ENCODE measurements around the gene PLAAT5. TPM values are rescaled to one million over a fixed set of nuclear protein-coding genes. Genes with fewer than 3 reads are reported as not detected.

Gene PLAAT5
- total and polyA plus RNA-seq, 2 of the 13 experiments (the other 11 are each of a cell fraction or from before 2014, with no cell fraction given): not detected

- DNase-seq (ENCODE audit: low spot score): no peak
- intact Hi-C loops (cut with micrococcal nuclease; ENCODE audit: unreplicated experiment): no loop called here
Observed at GRCh38 chr11:63504933-63505586, 14.1 kb upstream of the PLAAT5 start.

More at GRCh38 chr11:63504933-63505586, 14.1 kb upstream of the PLAAT5 start:
- H3K9me3 ChIP-seq (ENCODE audit: low read length): peaks cover 6% of the 10 kb centered on the region; the same call in 1 of the 2 replicates
- 16% methylated on average over 3 of the region's 4 CpGs for WGBS (ENCODE audit: low lambda C conversion rate)
- TF ChIP-seq ETV5 (CRISPR knock-in tag; IDR thresholded peaks at IDR 0.05; ENCODE audit: borderline replicate concordance): no peak
- TF ChIP-seq, protein P1, sequence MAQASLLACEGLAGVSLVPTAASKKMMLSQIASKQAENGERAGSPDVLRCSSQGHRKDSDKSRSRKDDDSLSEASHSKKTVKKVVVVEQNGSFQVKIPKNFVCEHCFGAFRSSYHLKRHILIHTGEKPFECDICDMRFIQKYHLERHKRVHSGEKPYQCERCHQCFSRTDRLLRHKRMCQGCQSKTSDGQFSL (CRISPR knock-in tag; IDR thresholded peaks at IDR 0.05): no peak
- TF ChIP-seq HIC2 (CRISPR knock-in tag; IDR thresholded peaks at IDR 0.05; ENCODE audit: low read depth): no peak
- no peak for TF ChIP-seq ZEB1 (IDR thresholded peaks at IDR 0.05; ENCODE audit: insufficient replicate concordance, low read depth)
- no peak for TF ChIP-seq ARNT (IDR thresholded peaks at IDR 0.05)
- TF ChIP-seq, protein P2, sequence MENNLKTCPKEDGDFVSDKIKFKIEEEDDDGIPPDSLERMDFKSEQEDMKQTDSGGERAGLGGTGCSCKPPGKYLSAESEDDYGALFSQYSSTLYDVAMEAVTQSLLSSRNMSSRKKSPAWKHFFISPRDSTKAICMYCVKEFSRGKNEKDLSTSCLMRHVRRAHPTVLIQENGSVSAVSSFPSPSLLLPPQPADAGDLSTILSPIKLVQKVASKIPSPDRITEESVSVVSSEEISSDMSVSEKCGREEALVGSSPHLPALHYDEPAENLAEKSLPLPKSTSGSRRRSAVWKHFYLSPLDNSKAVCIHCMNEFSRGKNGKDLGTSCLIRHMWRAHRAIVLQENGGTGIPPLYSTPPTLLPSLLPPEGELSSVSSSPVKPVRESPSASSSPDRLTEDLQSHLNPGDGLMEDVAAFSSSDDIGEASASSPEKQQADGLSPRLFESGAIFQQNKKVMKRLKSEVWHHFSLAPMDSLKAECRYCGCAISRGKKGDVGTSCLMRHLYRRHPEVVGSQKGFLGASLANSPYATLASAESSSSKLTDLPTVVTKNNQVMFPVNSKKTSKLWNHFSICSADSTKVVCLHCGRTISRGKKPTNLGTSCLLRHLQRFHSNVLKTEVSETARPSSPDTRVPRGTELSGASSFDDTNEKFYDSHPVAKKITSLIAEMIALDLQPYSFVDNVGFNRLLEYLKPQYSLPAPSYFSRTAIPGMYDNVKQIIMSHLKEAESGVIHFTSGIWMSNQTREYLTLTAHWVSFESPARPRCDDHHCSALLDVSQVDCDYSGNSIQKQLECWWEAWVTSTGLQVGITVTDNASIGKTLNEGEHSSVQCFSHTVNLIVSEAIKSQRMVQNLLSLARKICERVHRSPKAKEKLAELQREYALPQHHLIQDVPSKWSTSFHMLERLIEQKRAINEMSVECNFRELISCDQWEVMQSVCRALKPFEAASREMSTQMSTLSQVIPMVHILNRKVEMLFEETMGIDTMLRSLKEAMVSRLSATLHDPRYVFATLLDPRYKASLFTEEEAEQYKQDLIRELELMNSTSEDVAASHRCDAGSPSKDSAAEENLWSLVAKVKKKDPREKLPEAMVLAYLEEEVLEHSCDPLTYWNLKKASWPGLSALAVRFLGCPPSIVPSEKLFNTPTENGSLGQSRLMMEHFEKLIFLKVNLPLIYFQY (CRISPR knock-in tag; IDR thresholded peaks at IDR 0.05; ENCODE audit: borderline replicate concordance): no peak
- TF ChIP-seq ASH2L (IDR thresholded peaks at IDR 0.05; ENCODE audit: insufficient read length, low read depth, low read length): no peak
- no peak for TF ChIP-seq ZNF256 (CRISPR knock-in tag; conservative IDR thresholded peaks at IDR 0.05)
- TF ChIP-seq ISX (CRISPR knock-in tag; conservative IDR thresholded peaks at IDR 0.05): no peak
- TF ChIP-seq GATAD2A (CRISPR knock-in tag; IDR thresholded peaks at IDR 0.05): no peak
- no peak for TF ChIP-seq ZFP36 (IDR thresholded peaks at IDR 0.05; ENCODE audit: borderline replicate concordance, low read depth, low read length, partially characterized antibody)
- TF ChIP-seq PRMT3 (CRISPR knock-in tag; IDR thresholded peaks at IDR 0.05; ENCODE audit: borderline replicate concordance, low read depth): no peak
- TF ChIP-seq, protein P3, sequence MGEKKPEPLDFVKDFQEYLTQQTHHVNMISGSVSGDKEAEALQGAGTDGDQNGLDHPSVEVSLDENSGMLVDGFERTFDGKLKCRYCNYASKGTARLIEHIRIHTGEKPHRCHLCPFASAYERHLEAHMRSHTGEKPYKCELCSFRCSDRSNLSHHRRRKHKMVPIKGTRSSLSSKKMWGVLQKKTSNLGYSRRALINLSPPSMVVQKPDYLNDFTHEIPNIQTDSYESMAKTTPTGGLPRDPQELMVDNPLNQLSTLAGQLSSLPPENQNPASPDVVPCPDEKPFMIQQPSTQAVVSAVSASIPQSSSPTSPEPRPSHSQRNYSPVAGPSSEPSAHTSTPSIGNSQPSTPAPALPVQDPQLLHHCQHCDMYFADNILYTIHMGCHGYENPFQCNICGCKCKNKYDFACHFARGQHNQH (CRISPR knock-in tag; IDR thresholded peaks at IDR 0.05): no peak
- ChIA-PET POLR2A (no interaction called here), CTCF (ENCODE audit: low intra/inter-chr PET ratio, low total read pairs) (no interaction called here)
- peaks cover 2 to 23% of the 10 kb centered on the region in 2 experiments; a peak in 3 of 5 replicates for H3K27me3 ChIP-seq (ENCODE audit: control insufficient read depth in 1 of 2, insufficient read depth in 2 of 2, low read length in 2 of 2)
- H3K79me2 ChIP-seq (ENCODE audit: insufficient read depth, low read length): no peaks in the 10 kb centered on the region
- no peaks in the 10 kb centered on the region for H4K20me1 ChIP-seq (ENCODE audit: insufficient read depth, low read length)
- H3K4me3 ChIP-seq (replicated peaks in 1 of 3; ENCODE audit: insufficient read depth in 1 of 3, low read depth in 2 of 3, low read length in 3 of 3): no peak overlapping the region
- no peak for ATAC-seq
- no peak overlapping the region for H3K4me2 ChIP-seq (ENCODE audit: low read depth, low read length)
- no peak for FAIRE-seq
- H3K9ac ChIP-seq (ENCODE audit: insufficient read depth, low read depth, low read length): no peak overlapping the region
- no TSS peak for BruUV-seq (replicated peaks)
- no peaks in the 10 kb centered on the region for H3K4me1 ChIP-seq (ENCODE audit: insufficient read depth, low read length)
- H3K27ac ChIP-seq (ENCODE audit: extremely low read length, insufficient read depth, low read length): no peak overlapping the region
- H2AFZ ChIP-seq (ENCODE audit: low read length): no peak overlapping the region
- in situ Hi-C loops (cut with HindIII; ENCODE audit: extremely low pct_ligation_motif_present, low pct_unique_long_range_greater_than_20kb): no loop called here
- no peaks in the 10 kb centered on the region for H3K36me3 ChIP-seq (replicated peaks in 1 of 2; ENCODE audit: control insufficient read depth in 1 of 2, insufficient read depth in 2 of 2, low read length in 2 of 2)

All from HepG2 (cell line).